ENCODE data around the gene PUM1. TPM values are rescaled to one million over a fixed set of nuclear protein-coding genes. Genes with fewer than 3 reads are reported as not detected.

Gene PUM1
- total and polyA plus RNA-seq, 2 of the 8 experiments (the other 6 are each of a cell fraction or from before 2014, with no cell fraction given), result 122 to 177 TPM

GRCh38 chr1:31020007-31020790 lies 45.3 kb downstream of the PUM1 start (continued):
- TF ChIP-seq MAFK (IDR thresholded peaks at IDR 0.05; ENCODE audit: low read depth, low read length) (no peak), POU5F1 (IDR thresholded peaks at IDR 0.05; ENCODE audit: low read depth, low read length) (no peak)

All from H1 (cell line).